Measurements from ENCODE around the gene USP30. TPM values are rescaled to one million over a fixed set of nuclear protein-coding genes. Genes with fewer than 3 reads are reported as not detected.

Gene USP30
- total and polyA plus RNA-seq, 9 of the 15 experiments (the other 6 are each of a cell fraction or from before 2014, with no cell fraction given), result 1.4 to 15.2 (median 7.0) TPM

- TF ChIP-seq NR0B1 (IDR thresholded peaks at IDR 0.05; ENCODE audit: partially characterized antibody) (no peak), YY1 (IDR thresholded peaks at IDR 0.05; ENCODE audit: borderline replicate concordance in 1 of 3, control insufficient read depth in 1 of 3, extremely low read depth in 1 of 3, insufficient read depth in 3 of 3, insufficient read length in 1 of 3, insufficient replicate concordance in 2 of 3, low read depth in 1 of 3, low read length in 2 of 3) (peak in 1 of 3 experiments; percentile 12), DACH1 (IDR thresholded peaks at IDR 0.05; ENCODE audit: partially characterized antibody) (peak; percentile 85), HNRNPUL1 (IDR thresholded peaks at IDR 0.05; ENCODE audit: low read length) (no peak), ARID4B (CRISPR knock-in tag; IDR thresholded peaks at IDR 0.05) (peak; percentile 97), NKRF (IDR thresholded peaks at IDR 0.05; ENCODE audit: borderline replicate concordance) (no peak), HINFP (tag; conservative IDR thresholded peaks at IDR 0.05; ENCODE audit: low read depth) (no peak), FOXA1 (IDR thresholded peaks at IDR 0.05; ENCODE audit: borderline replicate concordance) (no peak), ILK (tag; IDR thresholded peaks at IDR 0.05; ENCODE audit: borderline replicate concordance, low read depth) (no peak), ZNF324 (CRISPR knock-in tag; IDR thresholded peaks at IDR 0.05) (no peak), NUFIP1 (IDR thresholded peaks at IDR 0.05; ENCODE audit: partially characterized antibody) (no peak), HMGN3 (IDR thresholded peaks at IDR 0.05; ENCODE audit: borderline replicate concordance, extremely low read depth, insufficient read length, low read depth, low read length) (no peak), FOSL1 (tag; conservative IDR thresholded peaks at IDR 0.05) (no peak), ZNF785 (CRISPR knock-in tag; IDR thresholded peaks at IDR 0.05) (no peak), SRSF1 (IDR thresholded peaks at IDR 0.05; ENCODE audit: low read depth, low read length) (no peak), RNF2 (IDR thresholded peaks at IDR 0.05) (no peak), MED1 (CRISPR knock-in tag; IDR thresholded peaks at IDR 0.05; ENCODE audit: borderline replicate concordance) (no peak)
Measured at GRCh38 chr12:109020796-109021380, 31.5 kb upstream of the USP30 start, which contains the start of gene SVOP (continued).

All from K562 (cell line).